ENCODE data around the gene PPFIA1. TPM values are rescaled to one million over a fixed set of nuclear protein-coding genes. Genes with fewer than 3 reads are reported as not detected.

Gene PPFIA1
- total RNA-seq, 5 donors from 2014 or later (not counting 1 experiment from before 2014, with no cell fraction given): 41.0 to 50.7 (median 49.6) TPM

GRCh38 chr11:70304208-70304603, 33.7 kb downstream of the PPFIA1 start:
- peaks cover 0 to 27% of the 10 kb centered on the region in 2 donors for H3K36me3 ChIP-seq (ENCODE audit: control insufficient read depth in 2 of 2, extremely low read depth in 1 of 2, insufficient read depth in 1 of 2, low read length in 1 of 2)
- no peak overlapping the region for H3K27ac Mint-ChIP-seq
- H3K9me3 ChIP-seq: no peaks in the 10 kb centered on the region
- 100% methylated on average over 2 of the region's 2 CpGs for WGBS (ENCODE audit: insufficient coverage)
- no peak overlapping the region for H3K27ac ChIP-seq (ENCODE audit: low read length)
- DNase-seq (no peak), ATAC-seq (replicated peaks in 1 of 4) (no peak)
- no peak overlapping the region for H3K4me3 ChIP-seq (ENCODE audit: control insufficient read depth in 1 of 2, extremely low read depth in 1 of 2, low read length in 1 of 2)
- no peaks in the 10 kb centered on the region for H3K27me3 ChIP-seq (replicated peaks in 1 of 2; ENCODE audit: control insufficient read depth in 2 of 2, extremely low read depth in 1 of 2, insufficient read depth in 2 of 2, low read length in 1 of 2)
- H3K4me1 Mint-ChIP-seq: peaks cover 4 to 12% (median 11%) of the 10 kb centered on the region in 3 donors
- no peaks in the 10 kb centered on the region for H3K4me1 ChIP-seq (ENCODE audit: control insufficient read depth in 1 of 2, extremely low read depth in 1 of 2, insufficient read depth in 2 of 2, low read length in 2 of 2)
- no peaks in the 10 kb centered on the region for H3K9me3 Mint-ChIP-seq
- no peak overlapping the region for H3K4me3 Mint-ChIP-seq
- ChIA-PET POLR2A (no interaction called here), CTCF (no interaction called here)
- peaks cover 33% of the 10 kb centered on the region for H3K36me3 Mint-ChIP-seq
- no peaks in the 10 kb centered on the region for H3K27me3 Mint-ChIP-seq

- no CpG with 5 or more reads among the region's 3 CpGs for WGBS (ENCODE audit: insufficient coverage)
- CTCF ChIA-PET: no interaction called here
- Histone ChIP-seq H3K4me1 (ENCODE audit: control insufficient read depth in 1 of 2, extremely low read depth in 1 of 2, insufficient read depth in 2 of 2, low read length in 2 of 2) (no peaks in the 10 kb centered on the region), H3K4me3 (ENCODE audit: control insufficient read depth in 1 of 2, extremely low read depth in 1 of 2, low read length in 1 of 2) (no peak overlapping the region), H3K27ac (ENCODE audit: low read length) (no peak overlapping the region), H3K9me3 (no peaks in the 10 kb centered on the region), H3K36me3 (ENCODE audit: control insufficient read depth in 2 of 2, extremely low read depth in 1 of 2, insufficient read depth in 1 of 2, low read length in 1 of 2) (peaks cover 0 to 22% of the 10 kb centered on the region in 2 donors), H3K27me3 (replicated peaks in 1 of 2; ENCODE audit: control insufficient read depth in 2 of 2, extremely low read depth in 1 of 2, insufficient read depth in 2 of 2, low read length in 1 of 2) (no peaks in the 10 kb centered on the region)
- Mint-ChIP-seq H3K9me3 (no peaks in the 10 kb centered on the region), H3K27ac (no peak overlapping the region), H3K4me1 (peaks cover 4 to 11% (median 7%) of the 10 kb centered on the region in 3 donors), H3K4me3 (no peak overlapping the region), H3K36me3 (peaks cover 30% of the 10 kb centered on the region), H3K27me3 (no peaks in the 10 kb centered on the region)
- POLR2A ChIA-PET: no interaction called here
- no peak for ATAC-seq (replicated peaks in 1 of 4)
- DNase-seq: no peak
These were observed 35.0 kb downstream of the PPFIA1 start for GRCh38 chr11:70305501-70305900.

GRCh38 chr11:70306586-70307033, 36.1 kb downstream of the PPFIA1 start:
- Histone ChIP-seq H3K4me3 (ENCODE audit: control insufficient read depth in 1 of 2, extremely low read depth in 1 of 2, low read length in 1 of 2) (no peak overlapping the region), H3K4me1 (ENCODE audit: control insufficient read depth in 1 of 2, extremely low read depth in 1 of 2, insufficient read depth in 2 of 2, low read length in 2 of 2) (no peaks in the 10 kb centered on the region), H3K27ac (ENCODE audit: low read length) (no peak overlapping the region), H3K27me3 (replicated peaks in 1 of 2; ENCODE audit: control insufficient read depth in 2 of 2, extremely low read depth in 1 of 2, insufficient read depth in 2 of 2, low read length in 1 of 2) (no peaks in the 10 kb centered on the region), H3K9me3 (no peaks in the 10 kb centered on the region), H3K36me3 (ENCODE audit: control insufficient read depth in 2 of 2, extremely low read depth in 1 of 2, insufficient read depth in 1 of 2, low read length in 1 of 2) (peaks cover 0 to 16% of the 10 kb centered on the region in 2 donors)
- CTCF ChIA-PET: no interaction called here
- POLR2A ChIA-PET: no interaction called here
- Mint-ChIP-seq H3K4me3 (no peak overlapping the region), H3K9me3 (no peaks in the 10 kb centered on the region), H3K36me3 (peaks cover 35% of the 10 kb centered on the region), H3K27ac (no peak overlapping the region), H3K27me3 (no peaks in the 10 kb centered on the region), H3K4me1 (peaks cover 6 to 17% (median 13%) of the 10 kb centered on the region in 3 donors)
- ATAC-seq (replicated peaks in 1 of 4): no peak
- no CpG with 5 or more reads among the region's 4 CpGs for WGBS (ENCODE audit: insufficient coverage)
- no peak for DNase-seq

- Histone ChIP-seq H3K36me3 (ENCODE audit: control insufficient read depth in 2 of 2, extremely low read depth in 1 of 2, insufficient read depth in 1 of 2, low read length in 1 of 2) (peaks cover 0 to 18% of the 10 kb centered on the region in 2 donors), H3K4me3 (ENCODE audit: control insufficient read depth in 1 of 2, extremely low read depth in 1 of 2, low read length in 1 of 2) (no peak overlapping the region), H3K9me3 (no peaks in the 10 kb centered on the region), H3K27me3 (replicated peaks in 1 of 2; ENCODE audit: control insufficient read depth in 2 of 2, extremely low read depth in 1 of 2, insufficient read depth in 2 of 2, low read length in 1 of 2) (no peaks in the 10 kb centered on the region), H3K4me1 (ENCODE audit: control insufficient read depth in 1 of 2, extremely low read depth in 1 of 2, insufficient read depth in 2 of 2, low read length in 2 of 2) (no peaks in the 10 kb centered on the region), H3K27ac (ENCODE audit: low read length) (no peak overlapping the region)
- DNase-seq (no peak), ATAC-seq (replicated peaks in 1 of 4) (no peak)
- Mint-ChIP-seq H3K4me3 (no peak overlapping the region), H3K27ac (no peak overlapping the region), H3K36me3 (peaks cover 34% of the 10 kb centered on the region), H3K4me1 (peaks cover 6 to 14% (median 8%) of the 10 kb centered on the region in 3 donors), H3K9me3 (no peaks in the 10 kb centered on the region), H3K27me3 (no peaks in the 10 kb centered on the region)
- WGBS (ENCODE audit: insufficient coverage): 100% methylated on average over 1 of the region's 3 CpGs
- POLR2A ChIA-PET: no interaction called here
- CTCF ChIA-PET: no interaction called here
These were observed 36.7 kb downstream of the PPFIA1 start for GRCh38 chr11:70307176-70307575.

- Histone ChIP-seq H3K4me3 (ENCODE audit: control insufficient read depth in 1 of 2, extremely low read depth in 1 of 2, low read length in 1 of 2) (no peak overlapping the region), H3K27me3 (replicated peaks in 1 of 2; ENCODE audit: control insufficient read depth in 2 of 2, extremely low read depth in 1 of 2, insufficient read depth in 2 of 2, low read length in 1 of 2) (no peaks in the 10 kb centered on the region), H3K27ac (ENCODE audit: low read length) (no peak overlapping the region), H3K36me3 (ENCODE audit: control insufficient read depth in 2 of 2, extremely low read depth in 1 of 2, insufficient read depth in 1 of 2, low read length in 1 of 2) (peaks cover 2 to 10% of the 10 kb centered on the region in 2 donors), H3K9me3 (no peaks in the 10 kb centered on the region), H3K4me1 (ENCODE audit: control insufficient read depth in 1 of 2, extremely low read depth in 1 of 2, insufficient read depth in 2 of 2, low read length in 2 of 2) (no peaks in the 10 kb centered on the region)
- ChIA-PET POLR2A (no interaction called here), CTCF (interaction anchor here in 1 of 2 donors (0.6 kb wide), 1 partner anchor 54 kb away, joined by 9 read pairs; no protein-coding TSS in a partner anchor)
- Mint-ChIP-seq H3K9me3 (no peaks in the 10 kb centered on the region), H3K4me1 (peaks cover 18 to 27% (median 23%) of the 10 kb centered on the region in 3 donors), H3K4me3 (no peak overlapping the region), H3K36me3 (peaks cover 43% of the 10 kb centered on the region), H3K27me3 (no peaks in the 10 kb centered on the region), H3K27ac (no peak overlapping the region)
- DNase-seq: no peak
- WGBS (ENCODE audit: insufficient coverage): 100% methylated on average over 2 of the region's 4 CpGs
- no peak for ATAC-seq (replicated peaks in 1 of 4)
These were observed 41.1 kb downstream of the PPFIA1 start for GRCh38 chr11:70311616-70312015.

- DNase-seq (no peak), ATAC-seq (replicated peaks in 1 of 4) (no peak)
- Mint-ChIP-seq H3K36me3 (peaks cover 35% of the 10 kb centered on the region), H3K4me1 (peaks cover 15 to 23% (median 23%) of the 10 kb centered on the region in 3 donors), H3K9me3 (no peaks in the 10 kb centered on the region), H3K27ac (peak overlapping the region in 1 of 2 donors; percentile 13), H3K27me3 (no peaks in the 10 kb centered on the region), H3K4me3 (no peak overlapping the region)
- CTCF ChIA-PET: interaction anchor here in 1 of 2 donors (0.5 kb wide), 1 partner anchor 1510 kb away, joined by 3 read pairs; no protein-coding TSS in a partner anchor
- Histone ChIP-seq H3K4me3 (ENCODE audit: control insufficient read depth in 1 of 2, extremely low read depth in 1 of 2, low read length in 1 of 2) (no peak overlapping the region), H3K4me1 (ENCODE audit: control insufficient read depth in 1 of 2, extremely low read depth in 1 of 2, insufficient read depth in 2 of 2, low read length in 2 of 2) (no peaks in the 10 kb centered on the region), H3K36me3 (ENCODE audit: control insufficient read depth in 2 of 2, extremely low read depth in 1 of 2, insufficient read depth in 1 of 2, low read length in 1 of 2) (peaks cover 2 to 10% of the 10 kb centered on the region in 2 donors), H3K9me3 (no peaks in the 10 kb centered on the region), H3K27me3 (replicated peaks in 1 of 2; ENCODE audit: control insufficient read depth in 2 of 2, extremely low read depth in 1 of 2, insufficient read depth in 2 of 2, low read length in 1 of 2) (no peaks in the 10 kb centered on the region), H3K27ac (ENCODE audit: low read length) (no peak overlapping the region)
- POLR2A ChIA-PET: no interaction called here
- WGBS (ENCODE audit: insufficient coverage): 95% methylated on average over 17 of the region's 20 CpGs
These were observed 42.2 kb downstream of the PPFIA1 start for GRCh38 chr11:70312401-70313357.
